CD4-positive, alpha-beta T cell treated with Interferon alpha-2 for 1 hour (primary cell): Measurements from ENCODE around the gene ANKMY1.
"Not testable (repeated sequence)": the region's sequence is repeated elsewhere in the genome, so short reads cannot be mapped to it uniquely, and the experiment has no call there.

Experiments used
- DNase-seq, 2 donors: peaks; one replicate each; pipeline ENCODE4 v3.0.0-alpha.2; 2020 to 2022

Gene ANKMY1

GRCh38 chr2:240501531-240501991, 56.2 kb downstream of the ANKMY1 start:
- no peak for DNase-seq

GRCh38 chr2:240500561-240501423, 57.0 kb downstream of the ANKMY1 start:
- DNase-seq = no peak

- DNase-seq = no peak
Observed at GRCh38 chr2:240499309-240500301, 58.2 kb downstream of the ANKMY1 start.

GRCh38 chr2:240498958-240499260, 58.9 kb downstream of the ANKMY1 start:
- no peak for DNase-seq

GRCh38 chr2:240498171-240498957, 59.4 kb downstream of the ANKMY1 start:
- no peak for DNase-seq

GRCh38 chr2:240497082-240497481, 60.7 kb downstream of the ANKMY1 start:
- not testable (repeated sequence) for DNase-seq

GRCh38 chr2:240494942-240495341, 62.8 kb downstream of the ANKMY1 start:
- DNase-seq = not testable (repeated sequence)

- DNase-seq = no peak
Observed at GRCh38 chr2:240494194-240494793, 63.5 kb downstream of the ANKMY1 start.

GRCh38 chr2:240491483-240491882, 66.3 kb downstream of the ANKMY1 start:
- DNase-seq = no peak

- no peak for DNase-seq
Observed at GRCh38 chr2:240482141-240482540, 75.6 kb downstream of the ANKMY1 start.

- peak in 1 of 2 donors; percentile 1 for DNase-seq
Observed at GRCh38 chr2:240481720-240482119, 76.1 kb downstream of the ANKMY1 start.

- DNase-seq = peak in 1 of 2 donors; percentile 0
Observed at GRCh38 chr2:240480834-240481623, 76.8 kb downstream of the ANKMY1 start.

GRCh38 chr2:240479111-240479501, 78.7 kb downstream of the ANKMY1 start:
- DNase-seq = no peak

GRCh38 chr2:240478346-240479110, 79.3 kb downstream of the ANKMY1 start:
- DNase-seq = peak in 1 of 2 donors; percentile 1

GRCh38 chr2:240477916-240478315, 79.9 kb downstream of the ANKMY1 start:
- DNase-seq = peak in 1 of 2 donors; percentile 1

- DNase-seq = no peak
Observed at GRCh38 chr2:240473211-240473610, 84.6 kb downstream of the ANKMY1 start.

- DNase-seq = peak in 1 of 2 donors; percentile 1
Observed at GRCh38 chr2:240472078-240472790, 85.6 kb downstream of the ANKMY1 start.

GRCh38 chr2:240469740-240470139, 88.0 kb downstream of the ANKMY1 start:
- no peak for DNase-seq

GRCh38 chr2:240469239-240469636, 88.5 kb downstream of the ANKMY1 start:
- peak in 1 of 2 donors; percentile 0 for DNase-seq
